ENCODE measurements around the gene AOAH. TPM values are rescaled to one million over a fixed set of nuclear protein-coding genes. Genes with fewer than 3 reads are reported as not detected.

The AOAH gene, protein sequence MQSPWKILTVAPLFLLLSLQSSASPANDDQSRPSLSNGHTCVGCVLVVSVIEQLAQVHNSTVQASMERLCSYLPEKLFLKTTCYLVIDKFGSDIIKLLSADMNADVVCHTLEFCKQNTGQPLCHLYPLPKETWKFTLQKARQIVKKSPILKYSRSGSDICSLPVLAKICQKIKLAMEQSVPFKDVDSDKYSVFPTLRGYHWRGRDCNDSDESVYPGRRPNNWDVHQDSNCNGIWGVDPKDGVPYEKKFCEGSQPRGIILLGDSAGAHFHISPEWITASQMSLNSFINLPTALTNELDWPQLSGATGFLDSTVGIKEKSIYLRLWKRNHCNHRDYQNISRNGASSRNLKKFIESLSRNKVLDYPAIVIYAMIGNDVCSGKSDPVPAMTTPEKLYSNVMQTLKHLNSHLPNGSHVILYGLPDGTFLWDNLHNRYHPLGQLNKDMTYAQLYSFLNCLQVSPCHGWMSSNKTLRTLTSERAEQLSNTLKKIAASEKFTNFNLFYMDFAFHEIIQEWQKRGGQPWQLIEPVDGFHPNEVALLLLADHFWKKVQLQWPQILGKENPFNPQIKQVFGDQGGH
- not detected in 2 replicates for total RNA-seq (2012; rRNA removed)

GRCh38 chr7:36723951-36724664 is at the start of gene AOAH:
Gene AOAH, minus strand, starts transcription at chr7:36724494. Its CDS starts 346 bp downstream, at chr7:36724148.
- Histone ChIP-seq H3K27me3 (ENCODE audit: control insufficient read depth, insufficient read depth, low read length) (no peaks in the 10 kb centered on the region), H3K4me2 (ENCODE audit: low read length) (no peak within 1 kb of the TSS), H3K4me3 (ENCODE audit: low read length) (no peak within 1 kb of the TSS), H3K9me3 (replicated peaks; ENCODE audit: low read length) (no peaks in the 10 kb centered on the region), H3K36me3 (ENCODE audit: insufficient read depth, low read length) (no peaks in the 10 kb centered on the region), H3K9ac (ENCODE audit: low read depth, low read length) (no peak within 1 kb of the TSS), H3K4me1 (ENCODE audit: control insufficient read depth, insufficient read depth, low read length) (no peaks in the 10 kb centered on the region)

DNA sequence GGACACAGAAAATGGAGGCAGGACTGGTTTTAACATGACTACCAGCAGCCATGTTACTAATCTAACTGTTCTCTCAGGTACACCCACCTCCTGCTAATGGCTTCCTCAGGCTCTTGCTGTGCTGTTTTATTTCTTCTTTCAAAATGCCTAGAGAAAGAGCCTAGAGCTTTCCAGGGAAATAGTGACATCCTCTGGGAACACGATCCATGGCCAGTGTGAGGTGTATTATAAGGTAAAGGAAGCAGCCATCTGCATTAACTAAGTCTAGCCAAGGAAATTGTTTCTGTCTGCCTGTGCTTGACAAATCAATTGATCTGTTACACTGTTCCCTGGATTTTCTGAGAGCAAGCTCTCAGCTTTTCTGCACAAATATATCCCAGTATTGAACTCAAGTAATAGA is 42.2 kb upstream of the AOAH start:
- no peak overlapping the region for H3K4me2 ChIP-seq (ENCODE audit: low read length)
- H3K27me3 ChIP-seq (ENCODE audit: control insufficient read depth, insufficient read depth, low read length), result no peaks in the 10 kb centered on the region
- H3K9me3 ChIP-seq (replicated peaks; ENCODE audit: low read length), result no peaks in the 10 kb centered on the region
- no peaks in the 10 kb centered on the region for H3K36me3 ChIP-seq (ENCODE audit: insufficient read depth, low read length)
- no peaks in the 10 kb centered on the region for H3K4me1 ChIP-seq (ENCODE audit: control insufficient read depth, insufficient read depth, low read length)
- H3K4me3 ChIP-seq (ENCODE audit: low read length), result no peak overlapping the region
- H3K9ac ChIP-seq (ENCODE audit: low read depth, low read length), result no peak overlapping the region

DNA sequence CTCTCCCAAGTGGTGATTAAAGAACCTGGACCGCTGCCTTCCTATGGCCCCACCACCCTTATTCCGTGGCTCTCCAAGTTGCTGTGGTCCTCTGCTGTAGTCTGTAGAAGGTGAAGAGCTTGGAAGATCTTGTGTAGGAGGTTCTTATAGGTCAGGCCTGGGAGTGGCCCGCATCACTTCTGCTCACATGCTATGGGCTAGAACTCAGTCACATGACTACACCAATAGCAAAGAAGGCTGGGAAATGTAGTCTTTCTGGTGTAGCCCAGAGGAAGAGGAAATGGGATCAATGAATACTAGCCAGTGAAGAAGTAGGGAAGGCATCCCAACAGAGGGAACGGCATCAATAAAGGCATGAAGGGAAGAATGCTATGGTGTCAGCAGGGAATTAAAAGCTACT is 41.3 kb upstream of the AOAH start:
- Histone ChIP-seq H3K36me3 (ENCODE audit: insufficient read depth, low read length) (no peaks in the 10 kb centered on the region), H3K4me1 (ENCODE audit: control insufficient read depth, insufficient read depth, low read length) (no peaks in the 10 kb centered on the region)

DNA sequence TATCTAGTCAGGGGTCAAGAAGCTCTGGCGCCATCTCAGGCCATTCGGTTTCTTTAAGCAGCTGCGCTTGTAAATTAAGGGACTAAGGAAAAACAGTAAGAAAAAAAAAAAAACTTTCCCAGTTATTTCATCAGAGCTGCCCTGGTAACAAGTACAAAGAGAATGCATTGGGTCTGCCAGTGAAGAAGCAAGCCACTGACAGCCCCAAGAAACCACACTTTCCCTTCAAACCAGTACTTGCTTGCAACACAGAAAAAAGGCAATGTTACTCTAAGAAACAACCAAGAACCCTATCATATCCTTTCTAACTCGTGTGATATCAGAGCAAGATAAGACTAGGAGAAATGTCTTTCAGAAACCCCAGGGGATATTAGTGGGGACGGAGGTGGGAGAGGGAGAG is 40.6 kb upstream of the AOAH start:
- H3K9me3 ChIP-seq (replicated peaks; ENCODE audit: low read length), result no peaks in the 10 kb centered on the region
- H3K4me1 ChIP-seq (ENCODE audit: control insufficient read depth, insufficient read depth, low read length), result no peaks in the 10 kb centered on the region
- no peak overlapping the region for H3K4me2 ChIP-seq (ENCODE audit: low read length)
- H3K9ac ChIP-seq (ENCODE audit: low read depth, low read length), result no peak overlapping the region
- no peaks in the 10 kb centered on the region for H3K27me3 ChIP-seq (ENCODE audit: control insufficient read depth, insufficient read depth, low read length)
- no peak overlapping the region for H3K4me3 ChIP-seq (ENCODE audit: low read length)
- H3K36me3 ChIP-seq (ENCODE audit: insufficient read depth, low read length), result no peaks in the 10 kb centered on the region

More for the DNA sequence above, 41.3 kb upstream of the AOAH start:
- no peak overlapping the region for H3K4me3 ChIP-seq (ENCODE audit: low read length)
- H3K9me3 ChIP-seq (replicated peaks; ENCODE audit: low read length), result no peaks in the 10 kb centered on the region
- no peaks in the 10 kb centered on the region for H3K27me3 ChIP-seq (ENCODE audit: control insufficient read depth, insufficient read depth, low read length)
- no peak overlapping the region for H3K9ac ChIP-seq (ENCODE audit: low read depth, low read length)
- H3K4me2 ChIP-seq (ENCODE audit: low read length), result no peak overlapping the region

DNA sequence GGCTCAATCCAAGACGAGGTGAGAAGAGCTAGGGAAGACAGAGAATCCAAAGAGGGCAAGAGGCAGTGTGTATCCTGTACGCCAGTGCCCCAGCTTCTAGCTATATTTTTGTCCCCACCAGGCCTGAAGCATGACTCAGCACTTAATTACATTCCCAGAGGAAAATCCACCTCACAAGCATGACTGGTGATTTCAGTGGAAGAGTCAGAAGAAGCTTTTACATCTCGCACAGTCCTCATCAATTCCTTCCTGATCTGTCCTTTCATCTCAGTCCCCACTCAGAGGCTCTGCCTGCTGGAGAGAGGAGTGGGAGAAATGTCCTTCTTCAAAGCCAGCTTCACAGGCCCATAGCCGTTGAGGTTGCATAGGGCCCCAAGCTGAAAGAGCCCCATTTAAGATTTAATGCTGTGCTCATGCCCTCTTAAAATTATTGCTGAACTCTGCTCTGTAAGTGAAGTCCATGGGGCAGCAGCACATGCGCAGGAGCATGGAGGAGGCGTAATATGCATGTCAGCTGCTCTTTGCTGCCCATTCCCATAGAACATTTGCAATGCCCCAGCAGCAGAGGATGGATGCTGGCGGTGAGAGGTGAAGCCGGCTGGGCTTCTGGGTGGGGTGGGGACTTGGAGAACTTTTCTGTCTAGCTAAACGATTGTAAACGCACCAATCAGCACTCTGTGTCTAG is 39.0 kb upstream of the AOAH start:
- Histone ChIP-seq H3K9ac (ENCODE audit: low read depth, low read length) (no peak overlapping the region), H3K9me3 (replicated peaks; ENCODE audit: low read length) (no peaks in the 10 kb centered on the region), H3K27me3 (ENCODE audit: control insufficient read depth, insufficient read depth, low read length) (no peaks in the 10 kb centered on the region), H3K36me3 (ENCODE audit: insufficient read depth, low read length) (no peaks in the 10 kb centered on the region), H3K4me3 (ENCODE audit: low read length) (no peak overlapping the region), H3K4me1 (ENCODE audit: control insufficient read depth, insufficient read depth, low read length) (no peaks in the 10 kb centered on the region), H3K4me2 (ENCODE audit: low read length) (no peak overlapping the region)

- no peak overlapping the region for H3K9ac ChIP-seq (ENCODE audit: low read depth, low read length)
- no peak overlapping the region for H3K4me2 ChIP-seq (ENCODE audit: low read length)
- no peaks in the 10 kb centered on the region for H3K27me3 ChIP-seq (ENCODE audit: control insufficient read depth, insufficient read depth, low read length)
These were observed 38.1 kb upstream of the AOAH start for GRCh38 chr7:36762394-36762793.

GRCh38 chr7:36761835-36762234 is 37.5 kb upstream of the AOAH start:
- Histone ChIP-seq H3K4me3 (ENCODE audit: low read length) (no peak overlapping the region), H3K36me3 (ENCODE audit: insufficient read depth, low read length) (no peaks in the 10 kb centered on the region), H3K9me3 (replicated peaks; ENCODE audit: low read length) (no peaks in the 10 kb centered on the region), H3K4me1 (ENCODE audit: control insufficient read depth, insufficient read depth, low read length) (no peaks in the 10 kb centered on the region), H3K4me2 (ENCODE audit: low read length) (no peak overlapping the region), H3K9ac (ENCODE audit: low read depth, low read length) (no peak overlapping the region), H3K27me3 (ENCODE audit: control insufficient read depth, insufficient read depth, low read length) (no peaks in the 10 kb centered on the region)

More at GRCh38 chr7:36762394-36762793, 38.1 kb upstream of the AOAH start:
- no peaks in the 10 kb centered on the region for H3K36me3 ChIP-seq (ENCODE audit: insufficient read depth, low read length)
- no peaks in the 10 kb centered on the region for H3K4me1 ChIP-seq (ENCODE audit: control insufficient read depth, insufficient read depth, low read length)
- no peak overlapping the region for H3K4me3 ChIP-seq (ENCODE audit: low read length)
- no peaks in the 10 kb centered on the region for H3K9me3 ChIP-seq (replicated peaks; ENCODE audit: low read length)

DNA sequence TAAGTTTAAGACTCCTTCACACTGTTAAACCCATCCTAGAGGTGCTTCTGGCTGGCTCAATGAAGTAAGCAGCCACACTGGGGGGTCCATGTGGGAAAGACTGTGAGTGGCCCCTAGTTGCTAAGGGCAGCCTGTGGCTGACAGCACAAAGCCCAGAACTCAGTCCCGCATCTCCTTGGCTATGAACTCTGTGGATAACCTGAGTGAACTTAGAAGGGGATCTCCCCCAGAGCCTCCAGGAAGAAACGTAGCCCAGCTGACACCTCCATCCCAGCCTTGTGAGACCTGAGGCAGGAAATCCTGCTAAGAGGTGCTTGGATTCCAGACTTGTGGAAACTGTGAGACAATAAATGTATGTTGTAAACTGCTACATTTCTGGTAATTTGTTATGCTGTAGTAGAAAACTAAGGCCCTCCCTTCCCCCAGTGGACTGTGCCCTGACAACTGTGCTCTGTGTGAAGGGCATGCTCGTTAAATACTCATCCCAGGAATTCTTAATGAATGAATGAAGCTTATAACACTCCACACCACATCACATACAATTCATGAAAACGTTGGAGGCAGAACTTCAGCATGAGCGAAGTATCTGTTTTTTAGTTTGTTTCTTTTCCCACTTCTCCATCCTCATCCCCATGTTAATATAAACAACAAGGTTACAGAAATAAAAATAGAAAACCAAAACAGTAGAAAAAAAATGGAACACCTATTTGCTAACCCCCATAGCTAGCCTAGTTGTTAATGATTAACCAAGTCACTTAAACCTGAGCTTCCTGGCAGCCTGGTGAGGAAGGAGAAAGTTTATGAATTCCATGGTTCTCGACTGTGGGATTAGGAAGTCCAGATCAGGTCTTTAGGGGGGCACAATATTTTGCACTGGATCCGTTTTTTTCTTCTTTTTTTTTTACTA is 36.8 kb upstream of the AOAH start:
- Histone ChIP-seq H3K36me3 (ENCODE audit: insufficient read depth, low read length) (no peaks in the 10 kb centered on the region), H3K4me2 (ENCODE audit: low read length) (no peak overlapping the region), H3K4me3 (ENCODE audit: low read length) (no peak overlapping the region), H3K9me3 (replicated peaks; ENCODE audit: low read length) (no peaks in the 10 kb centered on the region), H3K27me3 (ENCODE audit: control insufficient read depth, insufficient read depth, low read length) (no peaks in the 10 kb centered on the region), H3K4me1 (ENCODE audit: control insufficient read depth, insufficient read depth, low read length) (no peaks in the 10 kb centered on the region), H3K9ac (ENCODE audit: low read depth, low read length) (no peak overlapping the region)

GRCh38 chr7:36758879-36759278 is 34.6 kb upstream of the AOAH start:
- no peaks in the 10 kb centered on the region for H3K27me3 ChIP-seq (ENCODE audit: control insufficient read depth, insufficient read depth, low read length)
- H3K9me3 ChIP-seq (replicated peaks; ENCODE audit: low read length), result no peaks in the 10 kb centered on the region
- H3K4me2 ChIP-seq (ENCODE audit: low read length), result no peak overlapping the region
- no peaks in the 10 kb centered on the region for H3K36me3 ChIP-seq (ENCODE audit: insufficient read depth, low read length)
- H3K4me3 ChIP-seq (ENCODE audit: low read length), result no peak overlapping the region
- no peaks in the 10 kb centered on the region for H3K4me1 ChIP-seq (ENCODE audit: control insufficient read depth, insufficient read depth, low read length)
- no peak overlapping the region for H3K9ac ChIP-seq (ENCODE audit: low read depth, low read length)

DNA sequence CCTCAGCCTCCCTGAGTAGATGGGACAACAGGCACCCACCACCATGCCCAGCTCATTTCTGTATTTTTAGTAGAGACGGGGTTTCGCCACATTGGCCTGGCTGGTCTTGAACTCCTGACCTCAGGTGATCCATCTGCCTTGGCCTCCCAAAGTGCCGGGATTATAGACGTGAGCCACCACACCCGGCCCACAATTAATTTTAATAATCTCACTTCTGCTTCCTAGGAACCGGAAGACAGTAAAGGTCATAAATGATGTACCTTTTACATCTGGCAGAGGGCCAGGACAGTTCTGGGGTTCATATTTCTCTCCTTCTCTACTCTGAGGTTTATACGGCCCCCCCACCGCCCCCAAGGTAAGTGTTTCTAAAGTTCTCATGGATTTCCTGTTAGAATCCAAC is 31.2 kb upstream of the AOAH start:
- no peaks in the 10 kb centered on the region for H3K36me3 ChIP-seq (ENCODE audit: insufficient read depth, low read length)

More for the DNA sequence above, 31.2 kb upstream of the AOAH start:
- Histone ChIP-seq H3K4me1 (ENCODE audit: control insufficient read depth, insufficient read depth, low read length) (no peaks in the 10 kb centered on the region), H3K9ac (ENCODE audit: low read depth, low read length) (no peak overlapping the region), H3K27me3 (ENCODE audit: control insufficient read depth, insufficient read depth, low read length) (no peaks in the 10 kb centered on the region), H3K4me2 (ENCODE audit: low read length) (no peak overlapping the region), H3K9me3 (replicated peaks; ENCODE audit: low read length) (no peaks in the 10 kb centered on the region), H3K4me3 (ENCODE audit: low read length) (no peak overlapping the region)

All from skeletal muscle satellite cell (primary cell).